Measurements from ENCODE around the gene CHST10.

The CHST10 gene

GRCh38 chr2:100413571-100413970 lies 3.9 kb downstream of the CHST10 start:
- no peak for DNase-seq

- no peak for DNase-seq
These were observed 4.6 kb downstream of the CHST10 start for GRCh38 chr2:100412881-100413321.

- no peak for DNase-seq
These were observed 5.0 kb downstream of the CHST10 start for GRCh38 chr2:100412466-100412865.

- no peak for DNase-seq
These were observed 5.6 kb downstream of the CHST10 start for GRCh38 chr2:100411841-100412292.

GRCh38 chr2:100409975-100410647 lies 7.4 kb downstream of the CHST10 start:
- no peak for DNase-seq

GRCh38 chr2:100409461-100409860 lies 8.0 kb downstream of the CHST10 start:
- DNase-seq, result no peak

GRCh38 chr2:100408941-100409340 lies 8.5 kb downstream of the CHST10 start:
- DNase-seq, result no peak

- no peak for DNase-seq
These were observed 9.4 kb downstream of the CHST10 start for GRCh38 chr2:100408104-100408503.

GRCh38 chr2:100407563-100407962 lies 9.9 kb downstream of the CHST10 start:
- no peak for DNase-seq

- DNase-seq, result no peak
These were observed 10.4 kb downstream of the CHST10 start for GRCh38 chr2:100407073-100407472.

GRCh38 chr2:100406120-100406508 lies 11.4 kb downstream of the CHST10 start:
- DNase-seq, result no peak

GRCh38 chr2:100405403-100406119 lies 11.9 kb downstream of the CHST10 start:
- no peak for DNase-seq

GRCh38 chr2:100404411-100404810 lies 13.1 kb downstream of the CHST10 start:
- no peak for DNase-seq

- DNase-seq, result no peak
These were observed 13.7 kb downstream of the CHST10 start for GRCh38 chr2:100403722-100404121.

- DNase-seq, result no peak
These were observed 16.2 kb downstream of the CHST10 start for GRCh38 chr2:100401268-100401667.

GRCh38 chr2:100399714-100400113 lies 17.8 kb downstream of the CHST10 start:
- no peak for DNase-seq

- DNase-seq, result no peak
These were observed 19.5 kb downstream of the CHST10 start for GRCh38 chr2:100397976-100398375.

- DNase-seq, result no peak
These were observed 20.2 kb downstream of the CHST10 start for GRCh38 chr2:100397118-100397860.

- no peak for DNase-seq
These were observed 21.0 kb downstream of the CHST10 start for GRCh38 chr2:100396483-100396882.

- no peak for DNase-seq
These were observed 21.7 kb downstream of the CHST10 start for GRCh38 chr2:100395532-100396350.

- DNase-seq, result no peak
These were observed 23.3 kb downstream of the CHST10 start for GRCh38 chr2:100394111-100394641.

- DNase-seq, result no peak
These were observed 24.1 kb downstream of the CHST10 start for GRCh38 chr2:100393362-100393761.

GRCh38 chr2:100392715-100393114 lies 24.8 kb downstream of the CHST10 start:
- no peak for DNase-seq
